HepG2 (cell line): Measurements from ENCODE around the gene CCDC38. TPM values are rescaled to one million over a fixed set of nuclear protein-coding genes. Genes with fewer than 3 reads are reported as not detected.

ENCODE experiments used
- ATAC-seq: fragments of 200-7000 bp; cut with Tn5 transposase; 3 replicates; pipeline ENCODE4 v1.9.1; 2020; ENCODE audit warnings: mild to moderate bottlenecking, moderate library complexity
- BruUV-seq: library from RNA; stranded (reverse); fragments of 400-500 nt; replicated peaks from 2 replicates; lab custom pipeline; 2021; lab: Mats Ljungman, UMichigan
- CTCF ChIA-PET: fragments of 300-600 bp; formaldehyde crosslinking; extraction: SDS; loops from one replicate; lab custom pipeline; 2021; ENCODE audit warnings: low total read pairs, inconsistent platforms, low intra/inter-chr PET ratio; lab: Yijun Ruan, JAX
- POLR2A ChIA-PET: fragments of 350-600 bp; sonication (Branson Sonifier 250); formaldehyde crosslinking; loops from one replicate; lab custom pipeline; 2020; ENCODE audit warnings: antibody characterized with exemption, inconsistent platforms; lab: Yijun Ruan, JAX
- DNase-seq: peaks from one replicate; pipeline ENCODE4 v3.0.0-alpha.2; 2015; ENCODE audit warnings: low spot score
- FAIRE-seq: peaks from 3 replicates; lab custom pipeline; 2011; peaks lifted over from hg19 to GRCh38; lab: Jason Lieb, UNC
- H2AFZ ChIP-seq: one replicate; pipeline ENCODE4 v1.6.1; 2011; ENCODE audit warnings: low read length, inconsistent platforms
- H3K27ac ChIP-seq: fragments of 300-600 bp; 3 replicates; pipeline ENCODE4 v1.8.0; 2011; ENCODE audit warnings: mixed run types, mild to moderate bottlenecking, mixed read lengths, low read length, inconsistent platforms; ENCODE audit not compliant: insufficient read depth; ENCODE audit errors: extremely low read length
- H3K27me3 ChIP-seq, 2 experiments: fragments of 200-600 bp in 1 of 2; 2 replicates in 1 of 2; 3 replicates in 1 of 2; pipeline versions ENCODE4 v1.6.0 to v1.8.0; 2011; ENCODE audit warnings: low read length in 2 of 2, mild to moderate bottlenecking in 2 of 2, moderate library complexity in 2 of 2, inconsistent platforms in 1 of 2; ENCODE audit not compliant: insufficient read depth in 2 of 2, control insufficient read depth in 1 of 2
- H3K36me3 ChIP-seq, 2 experiments: fragments of 200-600 bp in 1 of 2; replicated peaks in 1 of 2; 2 replicates in 1 of 2; 3 replicates in 1 of 2; pipeline versions ENCODE4 v1.5.1 to v1.8.0; 2011; ENCODE audit warnings: low read length in 2 of 2, inconsistent platforms in 1 of 2; ENCODE audit not compliant: insufficient read depth in 2 of 2, control insufficient read depth in 1 of 2
- H3K4me1 ChIP-seq: 2 replicates; pipeline ENCODE4 v1.5.1; 2012; ENCODE audit warnings: low read length, inconsistent platforms; ENCODE audit not compliant: insufficient read depth
- H3K4me2 ChIP-seq: 2 replicates; pipeline ENCODE4 v1.6.0; 2011; ENCODE audit warnings: low read depth, low read length, inconsistent platforms
- H3K4me3 ChIP-seq, 3 experiments: fragments of 200-600 bp in 1 of 3; sonication (generic), shearing (Covaris generic) in 1 of 3; replicated peaks in 1 of 3; 2 replicates each; pipeline ENCODE4 v1.5.1; 2011 to 2016; ENCODE audit warnings: low read length in 3 of 3, inconsistent platforms in 2 of 3, low read depth in 2 of 3, mild to moderate bottlenecking in 2 of 3, control low read depth in 1 of 3, mixed read lengths in 1 of 3; ENCODE audit not compliant: insufficient read depth in 1 of 3
- H3K79me2 ChIP-seq: one replicate; pipeline ENCODE4 v1.6.1; 2011; ENCODE audit warnings: low read length, inconsistent platforms; ENCODE audit not compliant: insufficient read depth
- H3K9ac ChIP-seq: 2 replicates; pipeline ENCODE4 v1.6.0; 2011; ENCODE audit warnings: mild to moderate bottlenecking, low read depth, low read length, inconsistent platforms; ENCODE audit not compliant: insufficient read depth
- H3K9me3 ChIP-seq: 2 replicates; pipeline ENCODE4 v1.5.1; 2012; ENCODE audit warnings: mild to moderate bottlenecking, low read length
- H4K20me1 ChIP-seq: 2 replicates; pipeline ENCODE4 v1.6.0; 2011; ENCODE audit warnings: inconsistent platforms, mild to moderate bottlenecking, low read length, moderate library complexity; ENCODE audit not compliant: insufficient read depth
- CCAR2 ChIP-seq: fragments of 200-400 bp; formaldehyde crosslinking; optimal IDR thresholded peaks from 2 replicates; pipeline ENCODE3; 2018; ENCODE audit warnings: low read depth, mild to moderate bottlenecking, low read length, moderate library complexity
- EZH2 ChIP-seq: conservative IDR thresholded peaks from 2 replicates; pipeline ENCODE4 v1.6.1; 2012; ENCODE audit warnings: mild to moderate bottlenecking, low read depth, low read length, moderate library complexity
- HDAC1 ChIP-seq: sonication (generic); formaldehyde crosslinking; IDR thresholded peaks from 2 replicates; pipeline ENCODE4 v1.5.1; 2020; ENCODE audit warnings: mild to moderate bottlenecking, missing genetic modification reagents
- SNAI1 ChIP-seq: sonication (generic); formaldehyde crosslinking; IDR thresholded peaks from 2 replicates; pipeline ENCODE4 v1.5.0; 2020; ENCODE audit warnings: mild to moderate bottlenecking, missing genetic modification reagents, borderline replicate concordance
- U2AF2 ChIP-seq: fragments of 200-400 bp; formaldehyde crosslinking; IDR thresholded peaks from 2 replicates; pipeline ENCODE4 v1.6.1; 2017; ENCODE audit warnings: low read depth, mild to moderate bottlenecking, low read length
- ZNF329 ChIP-seq: sonication (generic); formaldehyde crosslinking; IDR thresholded peaks from 2 replicates; pipeline ENCODE4 v1.9.0; 2021; ENCODE audit warnings: low read depth, mild to moderate bottlenecking, missing genetic modification reagents
- ZNF547 ChIP-seq: sonication (generic); formaldehyde crosslinking; IDR thresholded peaks from 2 replicates; pipeline ENCODE4 v1.5.1; 2020; ENCODE audit warnings: mild to moderate bottlenecking, missing genetic modification reagents
- whole genome bisulfite sequencing: methylation state at CpG from one replicate; pipeline ENCODE4 v1.1.6; 2017; ENCODE audit warnings: low lambda C conversion rate; 5-methylcytosine and 5-hydroxymethylcytosine counted together
- in situ Hi-C: cut with HindIII; loops from 2 replicates; pipeline ENCODE4 v1.10.0; 2017; ENCODE audit warnings: low pct_unique_long_range_greater_than_20kb; ENCODE audit not compliant: extremely low pct_ligation_motif_present
- intact Hi-C: fragments of 100-400 bp; cut with micrococcal nuclease; formaldehyde crosslinking; loops from one replicate; pipeline ENCODE4 v1.10.0; 2022; ENCODE audit not compliant: unreplicated experiment
- polyA plus RNA-seq, 8 experiments: library from polyadenylated mRNA; depleted of rRNA in 3 of 8; stranded (reverse) in 7 of 8; unstranded in 1 of 8; fragments of >200 nt; fragmentation: Illumina TruSeq in 4 of 8; extraction: Trizol in 4 of 8; gene quantifications; 2 replicates each; pipeline versions ENCODE4 v1.2.1 to v1.2.3, GENCODE V29; 2011 to 2016; ENCODE audit warnings: low read depth in 4 of 8, missing spikeins in 1 of 8, mixed read lengths in 1 of 8; ENCODE audit not compliant: insufficient read depth in 1 of 8
- total RNA-seq, 5 experiments: library from RNA; depleted of rRNA; stranded (reverse); fragments of >200 nt; fragmentation: Illumina TruSeq; extraction: Trizol; gene quantifications; 2 replicates each; pipeline ENCODE4 v1.2.3, GENCODE V29; 2016; ENCODE audit warnings: low read depth in 1 of 5
- TF ChIP-seq, protein P1 (sequence below): sonication (generic); formaldehyde crosslinking; IDR thresholded peaks from 2 replicates; pipeline ENCODE4 v1.8.0; 2022; ENCODE audit warnings: missing genetic modification reagents, mild to moderate bottlenecking, moderate library complexity, borderline replicate concordance
- TF ChIP-seq, protein P2 (sequence below): sonication (generic); formaldehyde crosslinking; IDR thresholded peaks from 2 replicates; pipeline ENCODE4 v1.5.1; 2020; ENCODE audit warnings: mild to moderate bottlenecking, missing genetic modification reagents, moderate library complexity
- TF ChIP-seq, protein P3 (sequence below): sonication (generic); formaldehyde crosslinking; IDR thresholded peaks from 2 replicates; pipeline ENCODE4 v1.4.0; 2020; ENCODE audit warnings: missing genetic modification reagents, mild to moderate bottlenecking, borderline replicate concordance
- TF ChIP-seq, protein P4 (sequence below): sonication (generic); formaldehyde crosslinking; IDR thresholded peaks from 2 replicates; pipeline ENCODE4 v1.4.0; 2020; ENCODE audit warnings: missing genetic modification reagents, borderline replicate concordance

The CCDC38 gene
- total and polyA plus RNA-seq, 2 of the 13 experiments (the other 11 are each of a cell fraction or from before 2014, with no cell fraction given) = 0.24 to 0.32 TPM

DNA sequence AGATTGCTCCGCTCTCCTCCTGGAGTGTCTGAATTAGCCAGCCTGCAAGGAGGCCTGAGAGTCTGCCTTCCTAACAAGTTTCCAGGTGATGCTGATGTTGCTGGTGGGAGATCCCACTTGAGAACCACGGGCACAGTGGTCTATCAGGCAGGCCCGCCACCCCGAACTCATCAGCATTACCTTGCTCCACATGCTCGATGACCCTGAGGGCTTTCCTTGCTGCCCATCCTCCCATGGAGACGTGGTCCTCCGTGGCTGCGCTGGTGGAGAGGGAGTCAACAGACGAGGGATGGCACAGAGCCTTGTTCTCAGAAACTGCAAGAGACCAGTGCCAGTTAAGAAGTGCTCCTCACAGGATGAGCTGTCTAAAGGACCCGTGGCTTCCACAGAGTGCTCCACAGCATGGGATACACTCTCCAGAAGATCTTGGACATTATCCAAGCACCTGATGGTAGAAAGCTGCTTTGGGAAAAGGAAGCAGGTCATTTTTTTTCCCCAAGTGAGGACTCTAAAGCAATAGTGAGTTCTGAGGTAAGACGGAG, 35.4 kb upstream of the CCDC38 start:
- WGBS = 98% methylated on average over 11 of the region's 11 CpGs
- CTCF ChIA-PET = no interaction called here
- no peaks in the 10 kb centered on the region for H3K27me3 ChIP-seq
- no peak for DNase-seq
- intact Hi-C loops (loop anchor here (2.0 kb wide), 1 partner anchor 19 kb away; the partner anchor contains the start of gene HAL), in situ Hi-C loops (loop anchor here (25.0 kb wide), 1 partner anchor 391 kb away; no protein-coding TSS in a partner anchor)
- H2AFZ ChIP-seq = no peak overlapping the region
- no peaks in the 10 kb centered on the region for H3K9me3 ChIP-seq
- H3K9ac ChIP-seq = no peak overlapping the region
- FAIRE-seq = no peak
- no peaks in the 10 kb centered on the region for H3K36me3 ChIP-seq
- peaks cover 72% of the 10 kb centered on the region for H3K4me1 ChIP-seq
- no peak for ATAC-seq
- no peak overlapping the region for H3K27ac ChIP-seq
- no peaks in the 10 kb centered on the region for H4K20me1 ChIP-seq
- H3K4me2 ChIP-seq = no peak overlapping the region
- TF ChIP-seq, protein P1, sequence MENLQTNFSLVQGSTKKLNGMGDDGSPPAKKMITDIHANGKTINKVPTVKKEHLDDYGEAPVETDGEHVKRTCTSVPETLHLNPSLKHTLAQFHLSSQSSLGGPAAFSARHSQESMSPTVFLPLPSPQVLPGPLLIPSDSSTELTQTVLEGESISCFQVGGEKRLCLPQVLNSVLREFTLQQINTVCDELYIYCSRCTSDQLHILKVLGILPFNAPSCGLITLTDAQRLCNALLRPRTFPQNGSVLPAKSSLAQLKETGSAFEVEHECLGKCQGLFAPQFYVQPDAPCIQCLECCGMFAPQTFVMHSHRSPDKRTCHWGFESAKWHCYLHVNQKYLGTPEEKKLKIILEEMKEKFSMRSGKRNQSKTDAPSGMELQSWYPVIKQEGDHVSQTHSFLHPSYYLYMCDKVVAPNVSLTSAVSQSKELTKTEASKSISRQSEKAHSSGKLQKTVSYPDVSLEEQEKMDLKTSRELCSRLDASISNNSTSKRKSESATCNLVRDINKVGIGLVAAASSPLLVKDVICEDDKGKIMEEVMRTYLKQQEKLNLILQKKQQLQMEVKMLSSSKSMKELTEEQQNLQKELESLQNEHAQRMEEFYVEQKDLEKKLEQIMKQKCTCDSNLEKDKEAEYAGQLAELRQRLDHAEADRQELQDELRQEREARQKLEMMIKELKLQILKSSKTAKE (CRISPR knock-in tag) = no peak
- TF ChIP-seq, protein P2, sequence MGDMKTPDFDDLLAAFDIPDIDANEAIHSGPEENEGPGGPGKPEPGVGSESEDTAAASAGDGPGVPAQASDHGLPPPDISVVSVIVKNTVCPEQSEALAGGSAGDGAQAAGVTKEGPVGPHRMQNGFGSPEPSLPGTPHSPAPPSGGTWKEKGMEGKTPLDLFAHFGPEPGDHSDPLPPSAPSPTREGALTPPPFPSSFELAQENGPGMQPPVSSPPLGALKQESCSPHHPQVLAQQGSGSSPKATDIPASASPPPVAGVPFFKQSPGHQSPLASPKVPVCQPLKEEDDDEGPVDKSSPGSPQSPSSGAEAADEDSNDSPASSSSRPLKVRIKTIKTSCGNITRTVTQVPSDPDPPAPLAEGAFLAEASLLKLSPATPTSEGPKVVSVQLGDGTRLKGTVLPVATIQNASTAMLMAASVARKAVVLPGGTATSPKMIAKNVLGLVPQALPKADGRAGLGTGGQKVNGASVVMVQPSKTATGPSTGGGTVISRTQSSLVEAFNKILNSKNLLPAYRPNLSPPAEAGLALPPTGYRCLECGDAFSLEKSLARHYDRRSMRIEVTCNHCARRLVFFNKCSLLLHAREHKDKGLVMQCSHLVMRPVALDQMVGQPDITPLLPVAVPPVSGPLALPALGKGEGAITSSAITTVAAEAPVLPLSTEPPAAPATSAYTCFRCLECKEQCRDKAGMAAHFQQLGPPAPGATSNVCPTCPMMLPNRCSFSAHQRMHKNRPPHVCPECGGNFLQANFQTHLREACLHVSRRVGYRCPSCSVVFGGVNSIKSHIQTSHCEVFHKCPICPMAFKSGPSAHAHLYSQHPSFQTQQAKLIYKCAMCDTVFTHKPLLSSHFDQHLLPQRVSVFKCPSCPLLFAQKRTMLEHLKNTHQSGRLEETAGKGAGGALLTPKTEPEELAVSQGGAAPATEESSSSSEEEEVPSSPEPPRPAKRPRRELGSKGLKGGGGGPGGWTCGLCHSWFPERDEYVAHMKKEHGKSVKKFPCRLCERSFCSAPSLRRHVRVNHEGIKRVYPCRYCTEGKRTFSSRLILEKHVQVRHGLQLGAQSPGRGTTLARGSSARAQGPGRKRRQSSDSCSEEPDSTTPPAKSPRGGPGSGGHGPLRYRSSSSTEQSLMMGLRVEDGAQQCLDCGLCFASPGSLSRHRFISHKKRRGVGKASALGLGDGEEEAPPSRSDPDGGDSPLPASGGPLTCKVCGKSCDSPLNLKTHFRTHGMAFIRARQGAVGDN (CRISPR knock-in tag) = peak; percentile 58
- no peak for TF ChIP-seq CCAR2
- no peak for TF ChIP-seq ZNF547 (CRISPR knock-in tag)
- no peak for TF ChIP-seq U2AF2
- 0 out of 2 replicates have a peak, but pooled peaks have one; percentile 43 for TF ChIP-seq ZNF329 (CRISPR knock-in tag)
- TF ChIP-seq HDAC1 (CRISPR knock-in tag) = no peak
- no peak for TF ChIP-seq EZH2
- TF ChIP-seq, protein P3, sequence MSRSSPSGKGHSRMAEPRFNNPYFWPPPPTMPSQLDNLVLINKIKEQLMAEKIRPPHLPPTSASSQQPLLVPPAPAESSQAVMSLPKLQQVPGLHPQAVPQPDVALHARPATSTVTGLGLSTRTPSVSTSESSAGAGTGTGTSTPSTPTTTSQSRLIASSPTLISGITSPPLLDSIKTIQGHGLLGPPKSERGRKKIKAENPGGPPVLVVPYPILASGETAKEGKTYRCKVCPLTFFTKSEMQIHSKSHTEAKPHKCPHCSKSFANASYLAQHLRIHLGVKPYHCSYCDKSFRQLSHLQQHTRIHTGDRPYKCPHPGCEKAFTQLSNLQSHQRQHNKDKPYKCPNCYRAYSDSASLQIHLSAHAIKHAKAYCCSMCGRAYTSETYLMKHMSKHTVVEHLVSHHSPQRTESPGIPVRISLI (CRISPR knock-in tag) = 0 out of 2 replicates have a peak, but pooled peaks have one; percentile 29
- TF ChIP-seq, protein P4, sequence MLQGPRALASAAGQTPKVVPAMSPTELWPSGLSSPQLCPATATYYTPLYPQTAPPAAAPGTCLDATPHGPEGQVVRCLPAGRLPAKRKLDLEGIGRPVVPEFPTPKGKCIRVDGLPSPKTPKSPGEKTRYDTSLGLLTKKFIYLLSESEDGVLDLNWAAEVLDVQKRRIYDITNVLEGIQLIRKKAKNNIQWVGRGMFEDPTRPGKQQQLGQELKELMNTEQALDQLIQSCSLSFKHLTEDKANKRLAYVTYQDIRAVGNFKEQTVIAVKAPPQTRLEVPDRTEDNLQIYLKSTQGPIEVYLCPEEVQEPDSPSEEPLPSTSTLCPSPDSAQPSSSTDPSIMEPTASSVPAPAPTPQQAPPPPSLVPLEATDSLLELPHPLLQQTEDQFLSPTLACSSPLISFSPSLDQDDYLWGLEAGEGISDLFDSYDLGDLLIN (CRISPR knock-in tag) = no peak
- TF ChIP-seq SNAI1 (CRISPR knock-in tag) = no peak
- H3K4me3 ChIP-seq = no peak overlapping the region
- POLR2A ChIA-PET = interaction anchor here (0.6 to 7.0 kb wide), 6 partner anchors 10 to 35 kb away, joined by 3 to 92 read pairs (median 10); partner anchors contain the start of genes AMDHD1, CCDC38 and HAL
- H3K79me2 ChIP-seq = no peaks in the 10 kb centered on the region
- BruUV-seq = no TSS peak
